HepG2 (cell line): ENCODE data around the gene HAUS1. TPM values are rescaled to one million over a fixed set of nuclear protein-coding genes. Genes with fewer than 3 reads are reported as not detected.

Experiments
- KAT7 ChIP-seq: IDR thresholded peaks from 2 replicates; pipeline ENCODE4 v1.6.1; 2018; ENCODE audit warnings: borderline replicate concordance, missing compliant biosample characterization
- KLF15 ChIP-seq: sonication (generic); formaldehyde crosslinking; IDR thresholded peaks from 2 replicates; pipeline ENCODE4 v1.8.1; 2023; ENCODE audit warnings: borderline replicate concordance, mild to moderate bottlenecking, inconsistent platforms, missing genetic modification reagents, mixed read lengths
- NR2C2 ChIP-seq: sonication (generic); formaldehyde crosslinking; IDR thresholded peaks from 2 replicates; pipeline ENCODE4 v1.4.0; 2020; ENCODE audit warnings: missing genetic modification reagents, mild to moderate bottlenecking, moderate library complexity, borderline replicate concordance
- TCF7 ChIP-seq: sonication (generic); IDR thresholded peaks from 2 replicates; pipeline ENCODE4 v1.6.1; 2016; ENCODE audit warnings: antibody characterized with exemption, low read depth
- YY1 ChIP-seq: IDR thresholded peaks from 2 replicates; pipeline ENCODE4 v1.6.1; 2011; ENCODE audit warnings: low read length, low read depth, moderate library complexity, mild to moderate bottlenecking; ENCODE audit not compliant: insufficient read depth, insufficient replicate concordance
- ZNF761 ChIP-seq: sonication (generic); formaldehyde crosslinking; conservative IDR thresholded peaks from 2 replicates; pipeline ENCODE4 v1.4.0; 2020; ENCODE audit warnings: mild to moderate bottlenecking, missing genetic modification reagents
- ZNF839 ChIP-seq: sonication (generic); formaldehyde crosslinking; IDR thresholded peaks from 2 replicates; pipeline ENCODE4 v1.4.0; 2020; ENCODE audit warnings: missing genetic modification reagents, mild to moderate bottlenecking, borderline replicate concordance
- polyA plus RNA-seq, 8 experiments: library from polyadenylated mRNA; depleted of rRNA in 3 of 8; stranded (reverse) in 7 of 8; unstranded in 1 of 8; fragments of >200 nt; fragmentation: Illumina TruSeq in 4 of 8; extraction: Trizol in 4 of 8; gene quantifications; 2 replicates each; pipeline versions ENCODE4 v1.2.1 to v1.2.3, GENCODE V29; 2011 to 2016; ENCODE audit warnings: low read depth in 4 of 8, missing spikeins in 1 of 8, mixed read lengths in 1 of 8; ENCODE audit not compliant: insufficient read depth in 1 of 8
- total RNA-seq, 5 experiments: library from RNA; depleted of rRNA; stranded (reverse); fragments of >200 nt; fragmentation: Illumina TruSeq; extraction: Trizol; gene quantifications; 2 replicates each; pipeline ENCODE4 v1.2.3, GENCODE V29; 2016; ENCODE audit warnings: low read depth in 1 of 5
- TF ChIP-seq, protein P1 (sequence below): sonication (generic); formaldehyde crosslinking; IDR thresholded peaks from 2 replicates; pipeline ENCODE4 v1.5.1; 2020; ENCODE audit warnings: mild to moderate bottlenecking, missing genetic modification reagents, moderate library complexity
- TF ChIP-seq, protein P2 (sequence below): IDR thresholded peaks from 2 replicates; pipeline ENCODE4 v1.6.1; 2016; ENCODE audit warnings: low read depth, borderline replicate concordance
- TF ChIP-seq, protein P3 (sequence below): sonication (generic); formaldehyde crosslinking; IDR thresholded peaks from 2 replicates; pipeline ENCODE4 v1.8.1; 2023; ENCODE audit warnings: mild to moderate bottlenecking, missing genetic modification reagents
- TF ChIP-seq, protein P4 (sequence below): sonication (generic); formaldehyde crosslinking; IDR thresholded peaks from 2 replicates; pipeline ENCODE4 v1.4.0; 2020; ENCODE audit warnings: mild to moderate bottlenecking, missing genetic modification reagents
- TF ChIP-seq, protein P5 (sequence below): sonication (generic); formaldehyde crosslinking; IDR thresholded peaks from 2 replicates; pipeline ENCODE4 v1.8.0; 2022; ENCODE audit warnings: missing genetic modification reagents, mild to moderate bottlenecking, inconsistent platforms, borderline replicate concordance
- TF ChIP-seq, protein P6 (sequence below): sonication (generic); formaldehyde crosslinking; IDR thresholded peaks from 2 replicates; pipeline ENCODE4 v1.4.0; 2020; ENCODE audit warnings: missing genetic modification reagents

Gene HAUS1
- total and polyA plus RNA-seq, 2 of the 13 experiments (the other 11 are each of a cell fraction or from before 2014, with no cell fraction given) = 20.6 to 59.2 TPM

DNA sequence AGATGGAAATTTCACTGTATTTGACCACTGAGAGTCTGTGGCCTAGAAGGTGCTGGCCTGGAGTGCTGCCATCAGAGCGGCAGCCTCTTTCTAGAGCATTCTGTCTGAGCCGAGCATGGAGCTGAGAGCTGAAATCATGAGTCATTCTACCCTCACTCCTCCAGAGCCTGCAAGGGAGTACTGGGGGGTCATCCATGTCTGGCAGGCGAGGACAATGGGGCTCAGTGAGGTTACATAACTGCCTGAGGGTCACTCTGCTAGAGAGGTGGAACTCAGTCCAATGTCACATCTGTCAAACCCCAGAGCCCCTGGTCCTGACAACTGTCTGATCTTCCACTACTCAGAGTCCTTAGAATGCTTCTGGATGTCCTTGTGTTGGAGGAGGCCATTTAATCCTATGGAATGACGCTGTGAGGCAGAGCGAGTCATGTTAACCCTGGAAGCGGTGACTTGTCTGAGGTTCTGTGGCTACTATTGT, 65.3 kb downstream of the HAUS1 start (continued):
- TF ChIP-seq NR2C2 (CRISPR knock-in tag) (no peak), ZNF761 (CRISPR knock-in tag) (no peak), KLF15 (CRISPR knock-in tag) (no peak), YY1 (peak; percentile 27), ZNF839 (CRISPR knock-in tag) (no peak), TCF7 (no peak), KAT7 (no peak)
- TF ChIP-seq, protein P1, sequence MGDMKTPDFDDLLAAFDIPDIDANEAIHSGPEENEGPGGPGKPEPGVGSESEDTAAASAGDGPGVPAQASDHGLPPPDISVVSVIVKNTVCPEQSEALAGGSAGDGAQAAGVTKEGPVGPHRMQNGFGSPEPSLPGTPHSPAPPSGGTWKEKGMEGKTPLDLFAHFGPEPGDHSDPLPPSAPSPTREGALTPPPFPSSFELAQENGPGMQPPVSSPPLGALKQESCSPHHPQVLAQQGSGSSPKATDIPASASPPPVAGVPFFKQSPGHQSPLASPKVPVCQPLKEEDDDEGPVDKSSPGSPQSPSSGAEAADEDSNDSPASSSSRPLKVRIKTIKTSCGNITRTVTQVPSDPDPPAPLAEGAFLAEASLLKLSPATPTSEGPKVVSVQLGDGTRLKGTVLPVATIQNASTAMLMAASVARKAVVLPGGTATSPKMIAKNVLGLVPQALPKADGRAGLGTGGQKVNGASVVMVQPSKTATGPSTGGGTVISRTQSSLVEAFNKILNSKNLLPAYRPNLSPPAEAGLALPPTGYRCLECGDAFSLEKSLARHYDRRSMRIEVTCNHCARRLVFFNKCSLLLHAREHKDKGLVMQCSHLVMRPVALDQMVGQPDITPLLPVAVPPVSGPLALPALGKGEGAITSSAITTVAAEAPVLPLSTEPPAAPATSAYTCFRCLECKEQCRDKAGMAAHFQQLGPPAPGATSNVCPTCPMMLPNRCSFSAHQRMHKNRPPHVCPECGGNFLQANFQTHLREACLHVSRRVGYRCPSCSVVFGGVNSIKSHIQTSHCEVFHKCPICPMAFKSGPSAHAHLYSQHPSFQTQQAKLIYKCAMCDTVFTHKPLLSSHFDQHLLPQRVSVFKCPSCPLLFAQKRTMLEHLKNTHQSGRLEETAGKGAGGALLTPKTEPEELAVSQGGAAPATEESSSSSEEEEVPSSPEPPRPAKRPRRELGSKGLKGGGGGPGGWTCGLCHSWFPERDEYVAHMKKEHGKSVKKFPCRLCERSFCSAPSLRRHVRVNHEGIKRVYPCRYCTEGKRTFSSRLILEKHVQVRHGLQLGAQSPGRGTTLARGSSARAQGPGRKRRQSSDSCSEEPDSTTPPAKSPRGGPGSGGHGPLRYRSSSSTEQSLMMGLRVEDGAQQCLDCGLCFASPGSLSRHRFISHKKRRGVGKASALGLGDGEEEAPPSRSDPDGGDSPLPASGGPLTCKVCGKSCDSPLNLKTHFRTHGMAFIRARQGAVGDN (CRISPR knock-in tag) = peak; percentile 71
- TF ChIP-seq, protein P2, sequence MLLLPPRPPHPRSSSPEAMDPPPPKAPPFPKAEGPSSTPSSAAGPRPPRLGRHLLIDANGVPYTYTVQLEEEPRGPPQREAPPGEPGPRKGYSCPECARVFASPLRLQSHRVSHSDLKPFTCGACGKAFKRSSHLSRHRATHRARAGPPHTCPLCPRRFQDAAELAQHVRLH (CRISPR knock-in tag) = no peak
- TF ChIP-seq, protein P3, sequence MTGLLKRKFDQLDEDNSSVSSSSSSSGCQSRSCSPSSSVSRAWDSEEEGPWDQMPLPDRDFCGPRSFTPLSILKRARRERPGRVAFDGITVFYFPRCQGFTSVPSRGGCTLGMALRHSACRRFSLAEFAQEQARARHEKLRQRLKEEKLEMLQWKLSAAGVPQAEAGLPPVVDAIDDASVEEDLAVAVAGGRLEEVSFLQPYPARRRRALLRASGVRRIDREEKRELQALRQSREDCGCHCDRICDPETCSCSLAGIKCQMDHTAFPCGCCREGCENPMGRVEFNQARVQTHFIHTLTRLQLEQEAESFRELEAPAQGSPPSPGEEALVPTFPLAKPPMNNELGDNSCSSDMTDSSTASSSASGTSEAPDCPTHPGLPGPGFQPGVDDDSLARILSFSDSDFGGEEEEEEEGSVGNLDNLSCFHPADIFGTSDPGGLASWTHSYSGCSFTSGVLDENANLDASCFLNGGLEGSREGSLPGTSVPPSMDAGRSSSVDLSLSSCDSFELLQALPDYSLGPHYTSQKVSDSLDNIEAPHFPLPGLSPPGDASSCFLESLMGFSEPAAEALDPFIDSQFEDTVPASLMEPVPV (CRISPR knock-in tag) = no peak
- TF ChIP-seq, protein P4, sequence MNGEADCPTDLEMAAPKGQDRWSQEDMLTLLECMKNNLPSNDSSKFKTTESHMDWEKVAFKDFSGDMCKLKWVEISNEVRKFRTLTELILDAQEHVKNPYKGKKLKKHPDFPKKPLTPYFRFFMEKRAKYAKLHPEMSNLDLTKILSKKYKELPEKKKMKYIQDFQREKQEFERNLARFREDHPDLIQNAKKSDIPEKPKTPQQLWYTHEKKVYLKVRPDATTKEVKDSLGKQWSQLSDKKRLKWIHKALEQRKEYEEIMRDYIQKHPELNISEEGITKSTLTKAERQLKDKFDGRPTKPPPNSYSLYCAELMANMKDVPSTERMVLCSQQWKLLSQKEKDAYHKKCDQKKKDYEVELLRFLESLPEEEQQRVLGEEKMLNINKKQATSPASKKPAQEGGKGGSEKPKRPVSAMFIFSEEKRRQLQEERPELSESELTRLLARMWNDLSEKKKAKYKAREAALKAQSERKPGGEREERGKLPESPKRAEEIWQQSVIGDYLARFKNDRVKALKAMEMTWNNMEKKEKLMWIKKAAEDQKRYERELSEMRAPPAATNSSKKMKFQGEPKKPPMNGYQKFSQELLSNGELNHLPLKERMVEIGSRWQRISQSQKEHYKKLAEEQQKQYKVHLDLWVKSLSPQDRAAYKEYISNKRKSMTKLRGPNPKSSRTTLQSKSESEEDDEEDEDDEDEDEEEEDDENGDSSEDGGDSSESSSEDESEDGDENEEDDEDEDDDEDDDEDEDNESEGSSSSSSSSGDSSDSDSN = peak; percentile 28; the same call in 1 of the 2 replicates
- TF ChIP-seq, protein P5, sequence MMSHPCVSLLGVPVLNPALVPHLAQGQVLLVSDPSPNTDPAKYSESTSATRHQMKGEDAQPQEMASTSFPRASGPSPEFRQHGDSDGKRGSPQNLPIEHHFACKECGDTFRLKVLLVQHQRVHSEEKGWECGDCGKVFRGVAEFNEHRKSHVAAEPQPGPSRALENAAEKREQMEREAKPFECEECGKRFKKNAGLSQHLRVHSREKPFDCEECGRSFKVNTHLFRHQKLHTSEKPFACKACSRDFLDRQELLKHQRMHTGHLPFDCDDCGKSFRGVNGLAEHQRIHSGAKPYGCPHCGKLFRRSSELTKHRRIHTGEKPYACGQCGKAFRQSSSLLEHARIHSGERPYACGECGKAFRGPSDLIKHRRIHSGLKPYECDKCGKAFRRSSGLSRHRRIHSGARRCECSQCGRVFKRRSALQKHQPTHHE (CRISPR knock-in tag) = no peak
- TF ChIP-seq, protein P6, sequence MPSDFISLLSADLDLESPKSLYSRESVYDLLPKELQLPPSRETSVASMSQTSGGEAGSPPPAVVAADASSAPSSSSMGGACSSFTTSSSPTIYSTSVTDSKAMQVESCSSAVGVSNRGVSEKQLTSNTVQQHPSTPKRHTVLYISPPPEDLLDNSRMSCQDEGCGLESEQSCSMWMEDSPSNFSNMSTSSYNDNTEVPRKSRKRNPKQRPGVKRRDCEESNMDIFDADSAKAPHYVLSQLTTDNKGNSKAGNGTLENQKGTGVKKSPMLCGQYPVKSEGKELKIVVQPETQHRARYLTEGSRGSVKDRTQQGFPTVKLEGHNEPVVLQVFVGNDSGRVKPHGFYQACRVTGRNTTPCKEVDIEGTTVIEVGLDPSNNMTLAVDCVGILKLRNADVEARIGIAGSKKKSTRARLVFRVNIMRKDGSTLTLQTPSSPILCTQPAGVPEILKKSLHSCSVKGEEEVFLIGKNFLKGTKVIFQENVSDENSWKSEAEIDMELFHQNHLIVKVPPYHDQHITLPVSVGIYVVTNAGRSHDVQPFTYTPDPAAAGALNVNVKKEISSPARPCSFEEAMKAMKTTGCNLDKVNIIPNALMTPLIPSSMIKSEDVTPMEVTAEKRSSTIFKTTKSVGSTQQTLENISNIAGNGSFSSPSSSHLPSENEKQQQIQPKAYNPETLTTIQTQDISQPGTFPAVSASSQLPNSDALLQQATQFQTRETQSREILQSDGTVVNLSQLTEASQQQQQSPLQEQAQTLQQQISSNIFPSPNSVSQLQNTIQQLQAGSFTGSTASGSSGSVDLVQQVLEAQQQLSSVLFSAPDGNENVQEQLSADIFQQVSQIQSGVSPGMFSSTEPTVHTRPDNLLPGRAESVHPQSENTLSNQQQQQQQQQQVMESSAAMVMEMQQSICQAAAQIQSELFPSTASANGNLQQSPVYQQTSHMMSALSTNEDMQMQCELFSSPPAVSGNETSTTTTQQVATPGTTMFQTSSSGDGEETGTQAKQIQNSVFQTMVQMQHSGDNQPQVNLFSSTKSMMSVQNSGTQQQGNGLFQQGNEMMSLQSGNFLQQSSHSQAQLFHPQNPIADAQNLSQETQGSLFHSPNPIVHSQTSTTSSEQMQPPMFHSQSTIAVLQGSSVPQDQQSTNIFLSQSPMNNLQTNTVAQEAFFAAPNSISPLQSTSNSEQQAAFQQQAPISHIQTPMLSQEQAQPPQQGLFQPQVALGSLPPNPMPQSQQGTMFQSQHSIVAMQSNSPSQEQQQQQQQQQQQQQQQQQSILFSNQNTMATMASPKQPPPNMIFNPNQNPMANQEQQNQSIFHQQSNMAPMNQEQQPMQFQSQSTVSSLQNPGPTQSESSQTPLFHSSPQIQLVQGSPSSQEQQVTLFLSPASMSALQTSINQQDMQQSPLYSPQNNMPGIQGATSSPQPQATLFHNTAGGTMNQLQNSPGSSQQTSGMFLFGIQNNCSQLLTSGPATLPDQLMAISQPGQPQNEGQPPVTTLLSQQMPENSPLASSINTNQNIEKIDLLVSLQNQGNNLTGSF (CRISPR knock-in tag) = no peak
